OCI-LY1 (cell line): Measurements from ENCODE around the gene PLCG2.

ENCODE experiments used
- CTCF ChIP-seq: fragments of 200-600 bp; sonication (generic), shearing (Covaris generic); IDR thresholded peaks from 2 replicates; pipeline ENCODE4 v1.5.1; 2017; ENCODE audit warnings: mild to moderate bottlenecking, antibody characterized with exemption, low read length, moderate library complexity, mixed read lengths
- EZH2 ChIP-seq: fragments of 200-600 bp; sonication (generic), shearing (Covaris generic); IDR thresholded peaks from 2 replicates; pipeline ENCODE4 v1.8.0; 2017; ENCODE audit warnings: borderline replicate concordance, mixed run types, mild to moderate bottlenecking, antibody characterized with exemption, low read length, moderate library complexity, mixed read lengths

- TF ChIP-seq CTCF: no peak
- no peak for TF ChIP-seq EZH2
Measured at GRCh38 chr16:81803332-81803731, 24.2 kb downstream of the PLCG2 start.
